Upper lobe of left lung (tissue), 4 donors: ENCODE measurements around the gene CSNK1G3.

Source experiments
- CTCF ChIP-seq, 6 experiments: fragments of 450-650 bp in 4 of 6; fragments of 200-600 bp in 2 of 6; sonication (generic) in 2 of 6; IDR thresholded peaks; one replicate each; pipeline ENCODE4 v1.5.1; 2016 to 2019; ENCODE audit warnings: antibody characterized with exemption in 6 of 6
- EP300 ChIP-seq, 4 donors: sonication (generic); formaldehyde crosslinking; IDR thresholded peaks; one replicate each; pipeline ENCODE4 v1.5.1; 2017; ENCODE audit warnings: antibody characterized with exemption in 4 of 4, control low read depth in 2 of 4
- POLR2A ChIP-seq, 4 donors: fragments of 450-650 bp; IDR thresholded peaks; one replicate each; pipeline ENCODE4 v1.5.1; 2016 to 2017; ENCODE audit warnings: antibody characterized with exemption in 4 of 4, mild to moderate bottlenecking in 2 of 4
- POLR2AphosphoS5 ChIP-seq, 2 donors: sonication (generic); formaldehyde crosslinking; IDR thresholded peaks; one replicate each; pipeline ENCODE4 v1.5.1; 2017; ENCODE audit warnings: antibody characterized with exemption in 2 of 2

GRCh38 chr5:123538670-123539459 is 26.9 kb downstream of the CSNK1G3 start:
- TF ChIP-seq CTCF (IDR thresholded peaks at IDR 0.05) (no peak), POLR2A (IDR thresholded peaks at IDR 0.05) (no peak), EP300 (IDR thresholded peaks at IDR 0.05) (no peak), POLR2AphosphoS5 (IDR thresholded peaks at IDR 0.05) (no peak)
